ENCODE data around the gene PNMA6E. TPM values are rescaled to one million over a fixed set of nuclear protein-coding genes. Genes with fewer than 3 reads are reported as not detected.

The PNMA6E gene
- total RNA-seq, 1 experiment from 2014 or later: not detected

DNA sequence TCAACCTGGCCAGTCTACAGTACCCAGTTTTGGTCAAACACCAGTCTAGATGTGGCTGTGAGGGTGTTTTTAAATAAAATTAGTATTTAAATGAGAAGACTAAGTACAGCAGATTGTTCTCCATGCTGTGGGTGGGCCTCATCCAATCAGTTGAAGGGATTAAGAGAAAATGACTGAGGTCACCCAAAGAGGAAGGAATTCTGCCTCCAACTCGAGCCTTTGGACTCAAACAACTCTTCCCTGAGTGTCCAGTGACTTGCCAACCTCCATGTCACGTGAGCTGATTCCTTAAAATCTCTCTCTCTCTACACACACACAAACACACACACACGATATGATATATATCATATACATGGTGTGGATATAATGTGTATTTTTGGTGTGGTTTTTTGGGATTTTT is 34.7 kb upstream of the PNMA6E start:
- Histone ChIP-seq H3K27me3 (replicated peaks; ENCODE audit: control insufficient read depth, insufficient read depth, low read length) (no peaks in the 10 kb centered on the region), H3K4me3 (ENCODE audit: low read depth, low read length) (no peak overlapping the region), H3K4me1 (no peaks in the 10 kb centered on the region), H3K36me3 (ENCODE audit: control insufficient read depth, insufficient read depth, low read length) (no peaks in the 10 kb centered on the region), H3K9me3 (no peaks in the 10 kb centered on the region)
- Mint-ChIP-seq H3K36me3 (ENCODE audit: insufficient read depth, unreplicated experiment) (no peaks in the 10 kb centered on the region), H3K4me3 (ENCODE audit: unreplicated experiment) (no peak overlapping the region), H3K4me1 (ENCODE audit: low read depth, unreplicated experiment) (no peaks in the 10 kb centered on the region), H3K27ac (ENCODE audit: unreplicated experiment) (no peak overlapping the region), H3K27me3 (ENCODE audit: insufficient read depth, unreplicated experiment) (peaks cover 3% of the 10 kb centered on the region), H3K9me3 (ENCODE audit: unreplicated experiment) (peaks cover 1% of the 10 kb centered on the region)
- TF ChIP-seq, protein P1, sequence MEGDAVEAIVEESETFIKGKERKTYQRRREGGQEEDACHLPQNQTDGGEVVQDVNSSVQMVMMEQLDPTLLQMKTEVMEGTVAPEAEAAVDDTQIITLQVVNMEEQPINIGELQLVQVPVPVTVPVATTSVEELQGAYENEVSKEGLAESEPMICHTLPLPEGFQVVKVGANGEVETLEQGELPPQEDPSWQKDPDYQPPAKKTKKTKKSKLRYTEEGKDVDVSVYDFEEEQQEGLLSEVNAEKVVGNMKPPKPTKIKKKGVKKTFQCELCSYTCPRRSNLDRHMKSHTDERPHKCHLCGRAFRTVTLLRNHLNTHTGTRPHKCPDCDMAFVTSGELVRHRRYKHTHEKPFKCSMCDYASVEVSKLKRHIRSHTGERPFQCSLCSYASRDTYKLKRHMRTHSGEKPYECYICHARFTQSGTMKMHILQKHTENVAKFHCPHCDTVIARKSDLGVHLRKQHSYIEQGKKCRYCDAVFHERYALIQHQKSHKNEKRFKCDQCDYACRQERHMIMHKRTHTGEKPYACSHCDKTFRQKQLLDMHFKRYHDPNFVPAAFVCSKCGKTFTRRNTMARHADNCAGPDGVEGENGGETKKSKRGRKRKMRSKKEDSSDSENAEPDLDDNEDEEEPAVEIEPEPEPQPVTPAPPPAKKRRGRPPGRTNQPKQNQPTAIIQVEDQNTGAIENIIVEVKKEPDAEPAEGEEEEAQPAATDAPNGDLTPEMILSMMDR (IDR thresholded peaks at IDR 0.05; ENCODE audit: insufficient read depth in 1 of 2, low read depth in 1 of 2, low read length in 1 of 2, severe bottlenecking in 1 of 2, unreplicated experiment in 1 of 2): no peak
- DNase-seq: no peak
- ChIA-PET POLR2A (no interaction called here), CTCF (no interaction called here)
- intact Hi-C loops (cut with micrococcal nuclease; ENCODE audit: unreplicated experiment): loop anchor here (10.0 kb wide), 1 partner anchor 401 kb away; no protein-coding TSS in a partner anchor
- no TSS peak for BruUV-seq (replicated peaks)

DNA sequence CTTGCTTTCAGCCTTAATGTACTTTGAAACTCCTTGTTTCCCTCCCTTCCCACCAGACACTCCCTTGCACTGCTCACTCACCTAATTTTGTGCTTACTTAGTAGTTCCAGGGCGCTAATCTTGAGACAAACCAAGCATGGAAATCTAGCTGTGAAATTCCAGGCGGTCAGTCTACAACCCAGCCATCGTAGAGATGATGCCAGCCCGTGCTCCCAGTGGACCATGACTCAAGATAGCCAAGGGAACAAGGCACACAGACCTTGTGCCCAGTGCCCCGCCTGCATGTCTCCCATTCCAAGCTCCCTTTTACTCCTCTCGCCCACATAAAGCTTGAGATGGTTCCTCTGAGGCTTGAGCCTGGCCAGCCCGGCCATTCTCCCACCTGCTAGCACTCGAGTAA is 33.7 kb upstream of the PNMA6E start:
- H3K4me3 ChIP-seq (ENCODE audit: low read depth, low read length): no peak overlapping the region
- H3K27me3 ChIP-seq (replicated peaks; ENCODE audit: control insufficient read depth, insufficient read depth, low read length): no peaks in the 10 kb centered on the region
- peaks cover 9% of the 10 kb centered on the region for H3K9me3 Mint-ChIP-seq (ENCODE audit: unreplicated experiment)
- H3K27me3 Mint-ChIP-seq (ENCODE audit: insufficient read depth, unreplicated experiment): peaks cover under 1% of the 10 kb centered on the region
- H3K36me3 Mint-ChIP-seq (ENCODE audit: insufficient read depth, unreplicated experiment): no peaks in the 10 kb centered on the region
- ChIA-PET POLR2A (no interaction called here), CTCF (no interaction called here)
- no peaks in the 10 kb centered on the region for H3K4me1 ChIP-seq
- BruUV-seq (replicated peaks): no TSS peak
- H3K4me1 Mint-ChIP-seq (ENCODE audit: low read depth, unreplicated experiment): no peaks in the 10 kb centered on the region
- H3K4me3 Mint-ChIP-seq (ENCODE audit: unreplicated experiment): no peak overlapping the region
- no peak overlapping the region for H3K27ac Mint-ChIP-seq (ENCODE audit: unreplicated experiment)
- H3K36me3 ChIP-seq (ENCODE audit: control insufficient read depth, insufficient read depth, low read length): no peaks in the 10 kb centered on the region
- H3K9me3 ChIP-seq: no peaks in the 10 kb centered on the region
- intact Hi-C loops (cut with micrococcal nuclease; ENCODE audit: unreplicated experiment): loop anchor here (10.0 kb wide), 1 partner anchor 400 kb away; no protein-coding TSS in a partner anchor
- TF ChIP-seq, protein P1 (IDR thresholded peaks at IDR 0.05; ENCODE audit: insufficient read depth in 1 of 2, low read depth in 1 of 2, low read length in 1 of 2, severe bottlenecking in 1 of 2, unreplicated experiment in 1 of 2): no peak
- DNase-seq: no peak

DNA sequence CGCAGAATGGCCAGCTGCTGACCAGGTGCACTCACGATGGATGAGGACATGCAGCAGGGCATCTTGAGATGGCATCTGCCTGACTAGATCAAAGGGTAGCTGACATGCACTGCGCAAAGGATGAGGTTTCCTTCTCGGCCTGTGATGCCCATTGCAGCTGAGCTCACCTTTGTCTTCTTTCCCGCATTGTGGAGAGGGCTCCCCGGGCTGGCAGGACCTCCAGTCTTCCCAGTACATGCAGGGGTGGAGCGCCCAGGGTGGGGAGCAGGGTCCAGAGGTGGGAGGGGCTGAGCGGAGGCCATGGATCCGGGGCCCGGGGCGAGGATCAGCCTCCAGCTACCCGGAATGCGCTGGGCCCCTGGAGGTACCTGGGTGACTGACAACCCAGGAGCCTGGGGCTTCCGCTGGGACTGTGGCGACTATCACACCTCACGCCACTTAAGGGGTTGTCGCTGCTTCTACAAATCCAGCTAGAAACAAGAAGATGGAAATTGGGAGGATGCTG is 32.7 kb upstream of the PNMA6E start:
- H3K9me3 Mint-ChIP-seq (ENCODE audit: unreplicated experiment): peaks cover 9% of the 10 kb centered on the region

More for the DNA sequence above, 32.7 kb upstream of the PNMA6E start:
- H3K4me3 ChIP-seq (ENCODE audit: low read depth, low read length): no peak overlapping the region
- no peaks in the 10 kb centered on the region for H3K27me3 Mint-ChIP-seq (ENCODE audit: insufficient read depth, unreplicated experiment)
- ChIA-PET POLR2A (no interaction called here), CTCF (no interaction called here)
- no peak for DNase-seq
- H3K4me1 Mint-ChIP-seq (ENCODE audit: low read depth, unreplicated experiment): no peaks in the 10 kb centered on the region
- no peaks in the 10 kb centered on the region for H3K36me3 Mint-ChIP-seq (ENCODE audit: insufficient read depth, unreplicated experiment)
- TF ChIP-seq, protein P1 (IDR thresholded peaks at IDR 0.05; ENCODE audit: insufficient read depth in 1 of 2, low read depth in 1 of 2, low read length in 1 of 2, severe bottlenecking in 1 of 2, unreplicated experiment in 1 of 2): no peak
- no peak overlapping the region for H3K27ac Mint-ChIP-seq (ENCODE audit: unreplicated experiment)
- H3K4me1 ChIP-seq: no peaks in the 10 kb centered on the region
- no peak overlapping the region for H3K4me3 Mint-ChIP-seq (ENCODE audit: unreplicated experiment)
- H3K27me3 ChIP-seq (replicated peaks; ENCODE audit: control insufficient read depth, insufficient read depth, low read length): no peaks in the 10 kb centered on the region
- H3K36me3 ChIP-seq (ENCODE audit: control insufficient read depth, insufficient read depth, low read length): no peaks in the 10 kb centered on the region
- intact Hi-C loops (cut with micrococcal nuclease; ENCODE audit: unreplicated experiment): loop anchor here (10.0 kb wide), 1 partner anchor 399 kb away; no protein-coding TSS in a partner anchor
- no TSS peak for BruUV-seq (replicated peaks)
- H3K9me3 ChIP-seq: no peaks in the 10 kb centered on the region

Measured in Caco-2 (cell line).